ENCODE results near the gene OR2AG2.

DNA sequence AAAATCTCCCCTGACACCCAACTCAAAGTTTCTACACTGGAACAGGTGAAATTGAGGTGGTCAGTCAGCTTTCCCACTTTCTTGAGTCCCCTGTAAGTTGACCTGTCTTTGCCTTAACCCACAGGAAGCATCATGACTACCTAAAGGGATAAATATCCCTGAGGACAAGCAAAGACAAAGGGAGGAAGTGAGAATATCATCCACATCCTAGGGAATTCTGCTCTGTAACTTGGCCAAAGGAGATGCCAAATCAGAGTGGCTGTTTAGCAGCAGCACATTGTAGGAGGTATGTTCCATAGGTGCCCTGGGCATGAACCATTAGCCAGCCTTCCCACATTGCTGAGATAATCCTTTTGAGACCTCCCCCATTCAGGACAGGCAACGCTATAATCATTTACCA, 47.8 kb downstream of the OR2AG2 start:
- TF ChIP-seq JUN (IDR thresholded peaks at IDR 0.05) (no peak), HOXA7 (CRISPR knock-in tag; IDR thresholded peaks at IDR 0.05) (no peak), ZFP36 (IDR thresholded peaks at IDR 0.05; ENCODE audit: borderline replicate concordance, partially characterized antibody) (no peak), PBX3 (IDR thresholded peaks at IDR 0.05) (no peak), CBX2 (IDR thresholded peaks at IDR 0.05; ENCODE audit: borderline replicate concordance, low read depth) (no peak), CTCF (IDR thresholded peaks at IDR 0.05) (no peak), SMC3 (IDR thresholded peaks at IDR 0.05) (no peak)

All from A549 (cell line).